KMS-11 (cell line): ENCODE measurements around the gene CELF5.
A peak's percentile ranks its signal among the peaks of the same experiment; 100 is the strongest.

Experiments
- H2AFZ ChIP-seq: fragments of 200-600 bp; sonication (generic); 2 replicates; pipeline ENCODE4 v1.6.1; 2016; ENCODE audit warnings: antibody characterized with exemption, mixed run types, low read depth
- H3K27ac ChIP-seq: fragments of 200-600 bp; sonication (generic); 2 replicates; pipeline ENCODE4 v1.6.1; 2016; ENCODE audit warnings: mild to moderate bottlenecking, mixed run types
- H3K27me3 ChIP-seq: fragments of 200-600 bp; sonication (generic); 2 replicates; pipeline ENCODE4 v1.6.1; 2017; ENCODE audit warnings: mild to moderate bottlenecking, low read depth, mixed run types, moderate library complexity; ENCODE audit not compliant: insufficient read depth
- H3K36me3 ChIP-seq: fragments of 200-600 bp; sonication (generic); 2 replicates; pipeline ENCODE4 v1.6.1; 2017; ENCODE audit warnings: mild to moderate bottlenecking, mixed run types; ENCODE audit not compliant: insufficient read depth
- H3K4me1 ChIP-seq: fragments of 200-600 bp; sonication (generic); 2 replicates; pipeline ENCODE4 v1.6.1; 2016; ENCODE audit warnings: mild to moderate bottlenecking, low read depth, mixed run types; ENCODE audit not compliant: poor library complexity, severe bottlenecking
- H3K4me2 ChIP-seq: fragments of 200-600 bp; sonication (generic); 2 replicates; pipeline ENCODE4 v1.7.0; 2016; ENCODE audit warnings: mild to moderate bottlenecking, mixed run types
- H3K4me3 ChIP-seq: fragments of 200-600 bp; sonication (generic); IDR thresholded peaks from 2 replicates; pipeline ENCODE4 v1.6.1; 2017; ENCODE audit warnings: low read depth, low read length, mixed read lengths; ENCODE audit not compliant: insufficient read depth
- H3K79me2 ChIP-seq: fragments of 200-600 bp; sonication (generic); 2 replicates; pipeline ENCODE4 v1.6.1; 2016; ENCODE audit warnings: low read depth, mixed run types; ENCODE audit not compliant: insufficient read depth
- H3K9ac ChIP-seq: fragments of 200-600 bp; sonication (generic); 2 replicates; pipeline ENCODE4 v1.6.1; 2016; ENCODE audit warnings: mild to moderate bottlenecking, mixed run types
- H4K20me1 ChIP-seq: fragments of 200-600 bp; sonication (generic); 2 replicates; pipeline ENCODE4 v1.6.1; 2016; ENCODE audit warnings: mild to moderate bottlenecking, mixed run types; ENCODE audit not compliant: insufficient read depth
- TF ChIP-seq, protein P1 (sequence below): fragments of 200-600 bp; sonication (generic); conservative IDR thresholded peaks from 2 replicates; pipeline ENCODE4 v1.6.1; 2017; ENCODE audit warnings: low read depth, mild to moderate bottlenecking, antibody characterized with exemption, low read length, moderate library complexity, mixed read lengths

Gene CELF5

DNA sequence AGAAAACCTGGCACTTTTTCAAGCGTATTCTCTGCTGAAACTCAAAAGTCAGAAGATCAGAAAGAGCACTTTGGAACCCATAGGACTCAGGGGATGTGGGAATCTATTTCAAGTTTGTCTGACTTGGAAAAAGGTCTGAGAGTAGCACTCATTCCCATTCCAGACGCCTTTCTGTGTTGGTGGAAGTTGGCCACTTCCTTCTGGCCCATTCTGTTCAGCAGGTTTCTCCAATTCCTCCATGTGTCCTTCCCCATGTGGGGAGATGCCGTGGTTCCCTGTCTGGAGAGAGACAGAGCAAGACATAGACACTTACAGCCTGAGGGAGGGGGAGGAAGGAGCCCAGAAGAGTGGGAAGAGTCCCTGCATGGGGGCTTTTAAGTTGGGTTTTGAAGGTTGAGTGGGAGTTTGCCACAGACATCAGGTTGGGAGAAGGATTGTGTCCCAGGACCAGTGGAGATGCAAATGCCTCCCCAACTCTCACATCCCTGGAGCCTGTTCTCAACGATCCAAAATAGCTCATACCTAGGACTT, 48.0 kb downstream of the CELF5 start:
- Histone ChIP-seq H2AFZ (no peak overlapping the region), H4K20me1 (no peaks in the 10 kb centered on the region), H3K4me1 (peaks cover 12% of the 10 kb centered on the region), H3K4me2 (no peak overlapping the region), H3K9ac (no peak overlapping the region), H3K27ac (no peak overlapping the region), H3K27me3 (peaks cover 54% of the 10 kb centered on the region), H3K36me3 (no peaks in the 10 kb centered on the region), H3K79me2 (no peaks in the 10 kb centered on the region), H3K4me3 (no peak overlapping the region)
- TF ChIP-seq, protein P1, sequence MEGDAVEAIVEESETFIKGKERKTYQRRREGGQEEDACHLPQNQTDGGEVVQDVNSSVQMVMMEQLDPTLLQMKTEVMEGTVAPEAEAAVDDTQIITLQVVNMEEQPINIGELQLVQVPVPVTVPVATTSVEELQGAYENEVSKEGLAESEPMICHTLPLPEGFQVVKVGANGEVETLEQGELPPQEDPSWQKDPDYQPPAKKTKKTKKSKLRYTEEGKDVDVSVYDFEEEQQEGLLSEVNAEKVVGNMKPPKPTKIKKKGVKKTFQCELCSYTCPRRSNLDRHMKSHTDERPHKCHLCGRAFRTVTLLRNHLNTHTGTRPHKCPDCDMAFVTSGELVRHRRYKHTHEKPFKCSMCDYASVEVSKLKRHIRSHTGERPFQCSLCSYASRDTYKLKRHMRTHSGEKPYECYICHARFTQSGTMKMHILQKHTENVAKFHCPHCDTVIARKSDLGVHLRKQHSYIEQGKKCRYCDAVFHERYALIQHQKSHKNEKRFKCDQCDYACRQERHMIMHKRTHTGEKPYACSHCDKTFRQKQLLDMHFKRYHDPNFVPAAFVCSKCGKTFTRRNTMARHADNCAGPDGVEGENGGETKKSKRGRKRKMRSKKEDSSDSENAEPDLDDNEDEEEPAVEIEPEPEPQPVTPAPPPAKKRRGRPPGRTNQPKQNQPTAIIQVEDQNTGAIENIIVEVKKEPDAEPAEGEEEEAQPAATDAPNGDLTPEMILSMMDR = no peak

DNA sequence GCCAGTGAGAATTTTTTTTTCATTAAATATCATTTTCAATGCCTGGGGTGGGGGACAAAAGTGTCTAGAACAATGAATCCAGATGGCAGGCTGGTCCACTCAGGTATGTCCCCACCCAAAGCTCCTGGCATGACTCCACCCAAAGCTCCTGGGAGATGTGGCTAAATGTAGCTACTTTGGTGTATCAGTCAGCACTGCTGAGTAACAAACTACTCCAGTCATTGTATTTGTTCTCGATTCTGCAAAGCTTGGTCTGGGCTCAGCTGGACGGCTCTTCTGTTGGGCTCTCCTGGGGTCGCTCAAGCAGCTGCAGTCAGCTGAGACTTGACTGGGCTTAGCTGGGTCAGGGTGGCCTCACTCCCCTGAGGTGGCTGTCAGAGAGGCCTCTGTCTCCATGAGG, 48.5 kb downstream of the CELF5 start:
- Histone ChIP-seq H4K20me1 (no peaks in the 10 kb centered on the region), H3K9ac (no peak overlapping the region), H3K79me2 (no peaks in the 10 kb centered on the region), H3K27me3 (peaks cover 53% of the 10 kb centered on the region), H3K4me3 (no peak overlapping the region), H3K4me2 (no peak overlapping the region), H3K36me3 (no peaks in the 10 kb centered on the region), H2AFZ (no peak overlapping the region), H3K27ac (no peak overlapping the region), H3K4me1 (peaks cover 12% of the 10 kb centered on the region)
- TF ChIP-seq, protein P1 = no peak

- Histone ChIP-seq H3K79me2 (no peaks in the 10 kb centered on the region), H4K20me1 (no peaks in the 10 kb centered on the region), H3K36me3 (no peaks in the 10 kb centered on the region), H3K4me3 (no peak overlapping the region), H3K27me3 (peaks cover 52% of the 10 kb centered on the region), H3K27ac (no peak overlapping the region), H3K4me1 (peaks cover 12% of the 10 kb centered on the region), H3K9ac (no peak overlapping the region), H2AFZ (no peak overlapping the region), H3K4me2 (no peak overlapping the region)
- TF ChIP-seq, protein P1 = no peak
Measured at GRCh38 chr19:3274245-3274941, 49.9 kb downstream of the CELF5 start.

DNA sequence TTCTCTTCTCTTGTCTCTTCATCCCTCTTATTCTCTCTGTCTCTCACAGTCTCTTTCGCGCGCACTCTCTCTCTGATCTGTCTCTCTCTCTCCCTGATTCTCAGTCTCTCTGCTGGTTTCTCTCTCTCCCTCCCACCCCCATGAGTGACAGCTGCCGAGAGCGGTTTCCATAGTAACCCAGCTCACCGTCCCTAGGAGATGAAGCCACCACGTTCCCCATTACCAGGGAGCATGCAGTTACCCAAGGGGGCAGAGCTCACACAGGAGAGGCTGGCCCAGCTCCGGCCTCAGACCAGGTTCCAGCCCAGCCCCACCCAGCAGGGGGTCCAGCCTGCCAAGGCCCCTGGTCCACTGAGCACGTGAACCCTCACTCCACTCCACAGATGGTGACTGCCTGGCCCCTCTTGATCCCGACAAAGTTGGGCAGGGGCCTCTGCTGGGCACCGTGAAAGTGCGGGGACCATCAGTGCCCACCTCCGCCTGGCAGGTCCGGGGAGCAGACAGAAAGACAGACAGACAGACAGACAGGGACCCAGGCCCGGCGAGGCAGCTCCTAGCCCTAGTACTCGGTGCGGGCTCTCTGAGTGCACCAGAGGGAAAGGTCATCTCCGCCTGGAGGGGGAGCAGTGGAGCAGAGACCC, 50.6 kb downstream of the CELF5 start:
- Histone ChIP-seq H3K27ac (no peak overlapping the region), H3K4me2 (peak overlapping the region; percentile 88), H2AFZ (peak overlapping the region; percentile 82), H3K4me3 (no peak overlapping the region), H4K20me1 (no peaks in the 10 kb centered on the region), H3K36me3 (no peaks in the 10 kb centered on the region), H3K9ac (no peak overlapping the region), H3K27me3 (peaks cover 52% of the 10 kb centered on the region), H3K4me1 (peaks cover 12% of the 10 kb centered on the region), H3K79me2 (no peaks in the 10 kb centered on the region)
- TF ChIP-seq, protein P1 = no peak
